ENCODE measurements around the gene EYA4.

Gene EYA4

GRCh38 chr6:133341607-133342158 is 100.5 kb downstream of the EYA4 start (continued):
- TF ChIP-seq PATZ1 (tag by site-specific recombination; IDR thresholded peaks at IDR 0.05): peak; percentile 70
- TF ChIP-seq ZNF548 (tag by site-specific recombination; IDR thresholded peaks at IDR 0.05): peak; percentile 87; the same call in 1 of the 2 replicates
- peak; percentile 55; the same call in 1 of the 2 replicates for TF ChIP-seq ZNF501 (tag by site-specific recombination; IDR thresholded peaks at IDR 0.05)
- TF ChIP-seq ZNF544 (tag by site-specific recombination; IDR thresholded peaks at IDR 0.05): no peak
- TF ChIP-seq ZNF660 (tag by site-specific recombination; IDR thresholded peaks at IDR 0.05): peak; percentile 92
- TF ChIP-seq SCRT2 (tag by site-specific recombination; IDR thresholded peaks at IDR 0.05): peak; percentile 97
- no peak; the same call in 1 of the 2 replicates for TF ChIP-seq ZNF623 (tag by site-specific recombination; IDR thresholded peaks at IDR 0.05)
- TF ChIP-seq BCL11A (tag by site-specific recombination; IDR thresholded peaks at IDR 0.05; ENCODE audit: low read depth): peak; percentile 79; the same call in 1 of the 2 replicates
- peak; percentile 68; the same call in 1 of the 2 replicates for TF ChIP-seq ZBTB48 (tag by site-specific recombination; IDR thresholded peaks at IDR 0.05)
- peak; percentile 71; the same call in 1 of the 2 replicates for TF ChIP-seq GLIS1 (tag by site-specific recombination; IDR thresholded peaks at IDR 0.05)
- TF ChIP-seq KLF1 (tag by site-specific recombination; IDR thresholded peaks at IDR 0.05): no peak
- peak; percentile 73 for TF ChIP-seq ZNF10 (tag by site-specific recombination; IDR thresholded peaks at IDR 0.05)
- TF ChIP-seq INSM2 (tag by site-specific recombination; IDR thresholded peaks at IDR 0.05): peak; percentile 69
- TF ChIP-seq ZNF596 (tag by site-specific recombination; IDR thresholded peaks at IDR 0.05): 0 out of 2 replicates have a peak, but pooled peaks have one; percentile 26
- TF ChIP-seq ZNF488 (tag by site-specific recombination; IDR thresholded peaks at IDR 0.05): 0 out of 2 replicates have a peak, but pooled peaks have one; percentile 44
- 0 out of 2 replicates have a peak, but pooled peaks have one; percentile 10 for TF ChIP-seq ZNF558 (tag by site-specific recombination; IDR thresholded peaks at IDR 0.05)
- TF ChIP-seq ZNF629 (tag by site-specific recombination; IDR thresholded peaks at IDR 0.05): peak; percentile 84
- peak; percentile 44; the same call in 1 of the 2 replicates for TF ChIP-seq ZNF610 (tag by site-specific recombination; IDR thresholded peaks at IDR 0.05; ENCODE audit: borderline replicate concordance)
- no peak for TF ChIP-seq EGR2 (tag by site-specific recombination; IDR thresholded peaks at IDR 0.05; ENCODE audit: low read depth)
- peak; percentile 82 for TF ChIP-seq OVOL3 (tag by site-specific recombination; IDR thresholded peaks at IDR 0.05)
- peak; percentile 93 for TF ChIP-seq TCF7L2 (IDR thresholded peaks at IDR 0.05; ENCODE audit: borderline replicate concordance, low read depth, low read length)
- 0 out of 2 replicates have a peak, but pooled peaks have one; percentile 45 for TF ChIP-seq ZNF580 (tag by site-specific recombination; IDR thresholded peaks at IDR 0.05)
- 0 out of 2 replicates have a peak, but pooled peaks have one; percentile 18 for TF ChIP-seq ATF2 (tag by site-specific recombination; IDR thresholded peaks at IDR 0.05; ENCODE audit: low read depth)
- peak; percentile 90 for TF ChIP-seq ZNF366 (tag by site-specific recombination; conservative IDR thresholded peaks at IDR 0.05)
- TF ChIP-seq PRDM1 (tag by site-specific recombination; IDR thresholded peaks at IDR 0.05): peak; percentile 76; the same call in 1 of the 2 replicates
- TF ChIP-seq ZBTB10 (tag by site-specific recombination; IDR thresholded peaks at IDR 0.05): no peak
- TF ChIP-seq WT1 (tag by site-specific recombination; IDR thresholded peaks at IDR 0.05): peak; percentile 78; the same call in 1 of the 2 replicates
- TF ChIP-seq ZNF266 (tag by site-specific recombination; IDR thresholded peaks at IDR 0.05; ENCODE audit: low read depth): no peak
- TF ChIP-seq PRDM4 (tag by site-specific recombination; IDR thresholded peaks at IDR 0.05): peak; percentile 68
